Measurements from ENCODE around the gene H1-8.
"Not testable (repeated sequence)": the region's sequence is repeated elsewhere in the genome, so short reads cannot be mapped to it uniquely, and the experiment has no call there.

H1-8 gene

DNA sequence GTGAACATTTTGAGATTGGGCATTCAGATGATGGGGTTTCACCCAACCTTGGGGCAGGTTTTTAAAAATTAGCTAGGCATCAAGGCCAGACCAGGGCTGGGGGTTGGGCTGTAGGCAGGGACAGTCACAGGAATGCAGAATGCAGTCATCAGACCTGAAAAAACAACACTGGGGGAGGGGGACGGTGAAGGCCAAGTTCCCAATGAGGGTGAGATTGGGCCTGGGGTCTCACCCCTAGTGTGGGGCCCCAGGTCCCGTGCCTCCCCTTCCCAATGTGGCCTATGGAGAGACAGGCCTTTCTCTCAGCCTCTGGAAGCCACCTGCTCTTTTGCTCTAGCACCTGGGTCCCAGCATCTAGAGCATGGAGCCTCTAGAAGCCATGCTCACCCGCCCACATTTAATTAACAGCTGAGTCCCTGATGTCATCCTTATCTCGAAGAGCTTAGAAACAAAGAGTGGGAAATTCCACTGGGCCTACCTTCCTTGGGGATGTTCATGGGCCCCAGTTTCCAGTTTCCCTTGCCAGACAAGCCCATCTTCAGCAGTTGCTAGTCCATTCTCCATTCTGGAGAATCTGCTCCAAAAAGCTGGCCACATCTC lies 8.4 kb upstream of the H1-8 start:
- no peak for DNase-seq

GRCh38 chr3:129535075-129535474 lies 7.9 kb upstream of the H1-8 start:
- no peak for DNase-seq

GRCh38 chr3:129536374-129536667 lies 6.7 kb upstream of the H1-8 start:
- DNase-seq: no peak

- DNase-seq: no peak
These were observed 6.2 kb upstream of the H1-8 start for GRCh38 chr3:129536804-129537203.

GRCh38 chr3:129539206-129539605 lies 3.8 kb upstream of the H1-8 start:
- DNase-seq: no peak

GRCh38 chr3:129540776-129541516 lies 2.0 kb upstream of the H1-8 start:
- DNase-seq: no peak

DNA sequence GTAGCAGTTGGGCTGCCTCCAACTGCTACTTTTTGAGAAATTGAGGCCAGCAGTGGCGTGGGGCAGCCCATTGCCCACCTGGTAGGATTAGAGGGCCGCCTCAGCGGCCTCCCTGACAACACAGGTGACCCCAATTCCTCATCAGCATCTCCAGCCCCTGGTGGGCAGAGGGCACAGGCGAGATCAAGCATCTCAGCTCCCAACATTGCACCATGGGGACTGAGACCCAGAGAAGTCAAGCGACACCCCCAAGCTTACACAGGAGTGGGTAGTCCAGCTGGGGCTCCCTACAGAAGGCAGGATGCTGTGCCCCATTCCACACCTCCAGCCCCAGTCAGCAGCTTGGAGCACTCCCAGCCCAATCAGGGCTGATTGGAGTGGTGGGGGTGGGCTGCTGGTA lies 228 bp upstream of the H1-8 start:
- DNase-seq: no peak

GRCh38 chr3:129543999-129544398 lies 1.0 kb downstream of the H1-8 start:
- DNase-seq: no peak

DNA sequence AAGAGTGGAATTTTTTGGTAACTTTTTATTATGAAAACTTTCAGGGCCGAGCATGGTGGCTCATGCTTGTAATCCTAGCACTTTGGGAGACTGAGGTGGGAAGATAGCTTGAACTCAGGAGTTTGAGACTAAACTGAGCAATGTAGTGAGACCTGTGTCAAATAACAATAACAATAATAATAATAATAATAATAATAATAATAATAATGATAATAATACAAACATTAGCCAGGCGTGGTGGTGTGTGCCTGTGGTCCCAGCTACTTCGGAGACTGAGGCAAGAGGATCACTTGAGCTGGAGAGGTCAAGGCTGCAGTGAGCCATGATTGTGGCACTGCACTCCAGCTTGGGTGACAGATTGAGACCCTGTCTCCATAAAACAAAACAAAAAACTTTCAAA lies 3.0 kb downstream of the H1-8 start:
- DNase-seq: not testable (repeated sequence)

DNA sequence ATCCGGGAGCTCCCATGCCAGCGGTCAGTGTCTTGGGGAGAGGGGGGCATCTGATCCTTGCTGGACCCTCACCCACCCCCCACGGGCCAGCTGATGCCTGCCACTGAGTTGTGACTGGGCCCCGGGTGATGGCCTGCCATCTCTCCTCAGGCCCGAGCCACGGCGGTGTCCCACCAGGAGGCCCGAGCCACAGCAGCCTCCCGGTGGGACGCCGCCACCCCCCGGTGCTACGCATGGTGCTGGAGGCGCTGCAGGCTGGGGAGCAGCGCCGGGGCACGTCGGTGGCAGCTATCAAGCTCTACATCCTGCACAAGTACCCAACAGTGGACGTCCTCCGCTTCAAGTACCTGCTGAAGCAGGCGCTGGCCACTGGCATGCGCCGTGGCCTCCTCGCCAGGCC lies 4.3 kb downstream of the H1-8 start:
- DNase-seq: no peak

DNA sequence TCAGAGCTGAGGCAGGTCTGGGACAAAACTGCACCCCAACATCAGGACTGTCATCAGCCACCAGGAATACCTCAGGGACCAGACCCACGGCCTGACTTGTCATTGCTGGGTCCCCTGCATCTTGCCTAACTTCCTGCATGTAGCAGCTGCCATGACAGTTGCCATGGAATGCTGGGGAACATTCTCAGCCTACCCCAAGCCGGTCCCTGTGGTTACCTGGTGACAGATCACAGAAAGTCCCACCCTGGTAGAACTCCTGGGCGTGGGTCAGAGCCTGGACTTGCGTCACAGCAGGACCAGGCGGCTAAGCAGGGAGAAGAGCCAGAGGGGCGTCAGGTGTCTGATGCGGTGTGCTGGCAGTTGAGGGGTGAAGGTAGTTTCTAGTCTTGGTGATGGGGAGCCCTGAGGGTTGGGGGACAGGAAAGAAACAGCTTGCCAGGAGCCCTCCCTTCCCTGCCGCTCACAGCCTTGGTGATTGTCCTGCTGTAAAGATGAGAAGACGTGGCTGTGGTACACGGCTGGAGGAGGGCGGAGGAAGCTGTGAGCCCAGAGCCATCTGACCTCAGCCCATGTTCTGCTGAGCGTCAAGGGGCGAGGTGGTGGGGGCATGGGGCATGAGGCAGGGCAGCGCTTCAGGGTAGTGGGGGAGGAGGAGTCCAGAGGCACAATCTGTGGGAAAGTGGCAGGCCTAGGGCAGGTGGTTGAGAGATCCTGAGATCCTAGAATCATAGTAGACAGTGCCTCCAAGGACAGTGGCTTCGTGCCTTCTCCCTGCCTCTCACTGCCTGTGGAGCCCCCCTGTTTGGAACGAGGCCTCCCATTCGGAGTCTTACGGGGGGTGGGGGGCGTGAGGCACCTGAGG lies 5.4 kb downstream of the H1-8 start:
- DNase-seq: no peak

DNA sequence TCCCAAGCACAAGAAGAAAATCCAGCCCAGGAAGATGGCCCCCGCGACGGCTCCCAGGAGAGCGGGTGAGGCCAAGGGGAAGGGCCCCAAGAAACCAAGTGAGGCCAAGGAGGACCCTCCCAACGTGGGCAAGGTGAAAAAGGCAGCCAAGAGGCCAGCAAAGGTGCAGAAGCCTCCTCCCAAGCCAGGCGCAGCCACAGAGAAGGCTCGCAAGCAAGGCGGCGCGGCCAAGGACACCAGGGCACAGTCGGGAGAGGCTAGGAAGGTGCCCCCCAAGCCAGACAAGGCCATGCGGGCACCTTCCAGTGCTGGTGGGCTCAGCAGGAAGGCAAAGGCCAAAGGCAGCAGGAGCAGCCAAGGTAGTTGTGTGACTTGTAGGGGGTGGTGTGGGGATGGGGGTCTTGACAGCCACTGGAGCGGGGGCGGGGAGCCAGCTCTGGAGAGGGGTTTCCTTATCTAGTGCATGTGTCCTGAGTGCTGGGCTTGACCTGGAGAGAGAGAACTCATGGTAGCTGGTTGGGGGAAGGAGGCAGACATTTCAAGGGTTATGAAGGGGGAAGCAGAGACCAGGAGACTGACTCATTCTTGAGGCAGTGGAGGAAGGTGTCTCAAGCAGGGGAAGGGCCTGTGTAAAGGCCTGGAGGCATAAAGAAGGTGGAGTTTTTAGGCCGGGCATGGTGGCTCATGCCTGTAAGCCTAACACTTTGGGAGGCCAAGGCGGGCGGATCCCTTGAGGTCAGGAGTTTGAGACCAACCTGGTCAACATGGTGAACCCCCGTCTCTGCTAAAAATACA lies 6.2 kb downstream of the H1-8 start:
- DNase-seq: no peak

DNA sequence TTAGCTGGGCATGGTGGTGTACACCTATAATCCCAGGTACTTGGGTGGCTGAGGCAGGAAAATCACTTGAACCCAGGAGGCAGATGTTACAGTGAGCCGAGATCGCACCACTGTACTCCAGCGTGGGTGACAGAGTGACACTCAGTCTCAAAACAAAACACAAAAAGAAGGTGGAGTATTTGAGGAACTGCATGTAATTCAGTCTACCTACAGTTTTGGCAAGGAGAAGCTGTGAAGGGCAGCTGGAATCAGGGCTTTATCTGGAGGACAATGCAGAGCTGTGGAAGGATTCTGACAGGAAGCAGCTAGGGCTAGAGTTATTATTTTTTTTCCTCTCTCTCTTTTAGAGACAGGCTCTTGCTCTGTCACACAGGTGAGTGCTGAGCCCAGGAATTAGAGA lies 6.8 kb downstream of the H1-8 start:
- no peak for DNase-seq

DNA sequence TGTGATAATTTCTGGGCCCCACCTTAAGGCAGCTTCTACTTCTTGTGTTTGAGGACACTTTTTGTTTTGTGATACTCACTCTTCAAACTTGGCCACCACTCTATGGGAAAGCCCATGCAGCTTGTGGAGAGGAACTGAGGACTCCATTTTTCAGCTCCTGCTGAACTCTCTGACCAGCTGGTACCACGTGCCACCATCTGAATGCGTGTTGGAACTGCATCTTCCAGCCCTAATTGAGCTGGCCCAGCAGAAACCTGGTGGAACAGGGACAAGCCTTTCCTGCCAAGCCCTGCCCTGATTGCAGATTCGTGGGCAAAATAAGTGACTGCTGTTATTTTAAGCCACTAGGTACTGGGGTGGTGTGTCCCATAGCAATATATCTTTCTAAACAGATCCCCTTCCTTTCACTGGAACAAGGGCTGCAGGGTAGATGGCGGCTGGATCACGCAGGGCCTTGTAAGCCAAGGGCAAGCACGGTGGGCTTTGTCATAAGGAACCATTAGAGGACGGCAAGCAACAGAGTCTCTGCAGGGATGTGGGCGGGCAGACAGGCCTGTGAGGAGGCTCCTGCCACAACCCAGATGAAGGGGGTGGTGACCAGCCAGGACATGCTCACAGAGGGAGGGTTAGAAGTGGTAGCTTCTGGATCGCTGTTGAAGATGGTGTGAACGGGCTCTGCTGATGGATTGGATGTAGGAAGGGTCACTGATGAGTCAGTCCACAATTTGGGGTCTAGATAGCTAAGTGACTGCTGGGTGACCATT lies 9.5 kb downstream of the H1-8 start:
- no peak for DNase-seq

DNA sequence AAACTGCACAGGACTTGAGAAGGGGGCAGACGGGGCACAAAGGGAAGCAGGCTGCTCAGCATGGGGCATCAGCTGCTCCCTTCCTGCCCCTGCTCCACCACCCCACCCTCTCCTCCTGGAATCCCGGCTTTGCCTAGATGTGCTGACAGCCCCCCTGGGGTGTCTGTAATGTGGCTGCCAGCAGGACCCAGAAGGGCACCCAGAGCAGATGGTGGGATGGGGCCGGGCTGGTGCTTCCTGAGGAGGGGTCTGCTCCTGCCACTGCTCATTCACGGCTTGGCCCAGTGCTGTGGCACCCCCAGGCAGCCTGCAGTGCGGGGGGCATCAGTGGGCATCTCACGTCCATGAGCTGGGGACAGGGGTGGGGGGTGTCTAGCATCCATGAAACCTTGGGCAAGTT lies 10.2 kb downstream of the H1-8 start:
- no peak for DNase-seq

DNA sequence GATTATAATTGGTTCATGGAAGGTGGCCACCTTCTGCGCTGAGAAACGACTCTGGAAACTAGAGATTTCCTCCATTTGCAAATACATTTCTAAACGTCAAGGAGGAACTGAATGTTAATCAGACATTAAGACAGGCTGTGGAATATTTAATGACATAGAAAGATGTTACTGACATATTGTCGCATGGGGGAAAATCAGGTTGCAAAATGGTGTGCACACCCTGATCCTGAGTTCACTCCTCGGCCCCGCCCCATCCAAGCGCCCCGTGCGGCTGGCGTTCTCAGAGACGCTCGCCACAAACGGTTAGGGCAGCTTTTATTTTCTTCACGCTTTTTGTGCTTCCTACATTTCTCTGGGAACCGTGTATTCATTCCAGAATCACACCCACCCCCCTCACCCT lies 10.7 kb downstream of the H1-8 start:
- no peak for DNase-seq

DNA sequence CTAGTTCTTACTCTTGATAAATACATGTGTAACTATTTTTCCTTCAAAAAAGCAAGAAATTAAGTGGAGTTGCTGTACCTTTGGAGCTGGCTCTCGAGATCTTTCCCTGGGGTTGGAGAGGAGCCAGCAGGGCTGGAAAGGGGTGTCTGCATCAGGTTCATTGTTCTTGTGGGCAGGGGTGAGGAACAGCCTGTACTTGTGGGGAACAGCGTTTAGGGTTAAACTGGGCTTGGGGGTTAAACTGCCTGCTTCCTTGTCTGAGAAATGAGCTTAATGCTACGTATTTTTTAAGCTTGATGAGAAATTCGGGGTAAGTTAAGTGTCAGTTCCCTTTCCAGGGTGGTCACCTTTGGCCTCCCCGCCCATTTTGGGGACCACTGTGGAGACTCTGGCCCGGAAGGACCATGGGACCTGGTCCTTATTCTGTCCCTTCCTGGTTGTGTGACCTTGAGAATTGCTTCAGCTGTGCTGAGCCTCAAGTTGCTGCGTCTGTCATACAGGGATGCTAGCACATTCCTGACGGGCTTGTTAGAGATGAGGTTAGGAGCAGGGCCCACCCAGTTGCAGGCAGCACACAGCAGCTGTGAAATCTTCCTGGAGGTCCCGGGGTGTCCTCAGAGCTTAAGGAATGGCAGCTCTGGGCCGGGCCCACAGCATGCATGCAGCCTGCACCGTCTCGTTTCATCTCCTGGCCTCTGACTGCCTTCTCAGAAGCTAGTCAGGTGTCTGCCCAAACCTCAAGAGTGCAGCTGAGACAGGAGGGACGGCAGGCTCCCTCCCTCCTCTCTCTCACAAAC lies 11.6 kb downstream of the H1-8 start:
- no peak for DNase-seq

DNA sequence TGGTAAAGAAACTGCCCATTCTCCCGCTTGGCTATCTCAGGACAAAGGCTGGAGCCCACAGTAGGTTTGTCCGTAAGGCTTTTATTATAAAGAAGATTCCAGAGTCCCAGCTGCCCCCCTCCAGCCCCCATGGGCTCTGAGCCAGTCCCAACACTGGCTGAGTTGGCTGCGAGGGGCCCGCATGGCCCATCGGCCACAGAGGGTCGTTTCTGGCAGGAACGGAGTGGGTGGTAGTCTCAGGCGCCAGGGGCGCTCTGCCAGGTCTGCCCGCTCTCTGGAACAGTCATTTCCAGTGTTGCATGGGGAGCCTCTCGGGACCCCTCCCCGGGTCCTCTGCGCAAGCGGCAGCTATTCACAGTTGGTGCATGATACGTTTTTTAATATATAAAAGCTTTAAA lies 12.2 kb downstream of the H1-8 start:
- DNase-seq: no peak

GRCh38 chr3:129555616-129556357 lies 12.8 kb downstream of the H1-8 start:
- DNase-seq: no peak

DNA sequence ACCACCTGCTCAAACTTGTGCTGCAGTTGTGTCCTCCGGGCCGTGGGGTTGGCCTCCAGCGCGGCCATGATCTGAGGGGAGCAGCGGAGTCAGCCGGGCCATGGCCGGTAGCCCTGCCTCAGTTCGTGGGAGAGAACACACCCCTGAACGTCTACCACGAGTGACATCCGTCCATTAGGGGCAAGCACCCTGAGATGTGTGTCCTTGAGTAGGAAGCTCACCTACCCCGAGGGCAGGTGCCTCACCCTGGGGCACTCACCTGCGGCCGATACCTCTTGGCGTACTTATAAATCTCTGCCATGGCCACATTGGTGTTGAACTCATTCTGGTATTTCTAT lies 13.4 kb downstream of the H1-8 start:
- no peak for DNase-seq

- no peak for DNase-seq
These were observed 14.0 kb downstream of the H1-8 start for GRCh38 chr3:129556890-129557547.

Data from activated naive CD4-positive, alpha-beta T cell treated with anti-CD3 and anti-CD28 coated beads, Interleukin-2, amount 50 U/mL, for 16 hours (primary cell).